Suprapubic skin (tissue), 4 donors: ENCODE measurements around the gene DDRGK1. TPM values are rescaled to one million over a fixed set of nuclear protein-coding genes. Genes with fewer than 3 reads are reported as not detected.

Experiments used
- DNase-seq, 2 donors: peaks; one replicate each; pipeline ENCODE4 v3.0.0-alpha.2; 2019; ENCODE audit warnings: low spot score in 2 of 2
- H3K27ac ChIP-seq: fragments of 200-600 bp; sonication (generic); one replicate; pipeline ENCODE4 v1.5.1; 2019
- H3K27me3 ChIP-seq: fragments of 200-600 bp; sonication (generic); one replicate; pipeline ENCODE4 v1.5.1; 2019
- H3K36me3 ChIP-seq: fragments of 200-600 bp; sonication (generic); one replicate; pipeline ENCODE4 v1.5.1; 2019
- H3K4me1 ChIP-seq: fragments of 200-600 bp; sonication (generic); one replicate; pipeline ENCODE4 v1.5.1; 2019
- H3K4me3 ChIP-seq: fragments of 200-600 bp; sonication (generic); one replicate; pipeline ENCODE4 v1.5.1; 2019; ENCODE audit warnings: mild to moderate bottlenecking
- H3K9me3 ChIP-seq: fragments of 200-600 bp; sonication (generic); one replicate; pipeline ENCODE4 v1.5.1; 2019
- EP300 ChIP-seq: sonication (generic); formaldehyde crosslinking; IDR thresholded peaks from one replicate; pipeline ENCODE4 v1.6.1; 2017; ENCODE audit warnings: antibody characterized with exemption
- POLR2A ChIP-seq, 2 donors: fragments of 450-650 bp; IDR thresholded peaks; one replicate each; pipeline ENCODE4 v1.6.1; 2017; ENCODE audit warnings: antibody characterized with exemption in 2 of 2, mild to moderate bottlenecking in 2 of 2, moderate library complexity in 2 of 2
- POLR2AphosphoS5 ChIP-seq, 3 donors: sonication (generic); formaldehyde crosslinking; IDR thresholded peaks; one replicate each; pipeline ENCODE4 v1.6.1; 2017; ENCODE audit warnings: antibody characterized with exemption in 3 of 3
- WGBS: methylation state at CpG from one replicate; pipeline ENCODE4 v1.1.5; 2018; 5-methylcytosine and 5-hydroxymethylcytosine counted together
- total RNA-seq, 4 donors: library from RNA; depleted of rRNA; stranded (reverse); fragments of >200 nt; gene quantifications; one replicate each; pipeline ENCODE4 v1.1.0, GENCODE V29; 2016
- TF ChIP-seq, protein P1 (sequence below), 2 donors: fragments of 200-600 bp in 1 of 2; fragments of 450-650 bp in 1 of 2; sonication (generic) in 1 of 2; IDR thresholded peaks; one replicate each; pipeline ENCODE4 v1.5.1; 2016 to 2019; ENCODE audit warnings: antibody characterized with exemption in 2 of 2, mild to moderate bottlenecking in 1 of 2, moderate library complexity in 1 of 2

Gene DDRGK1
- total RNA-seq, 4 donors from 2014 or later = 50.0 to 169 (median 55.6) TPM

DNA sequence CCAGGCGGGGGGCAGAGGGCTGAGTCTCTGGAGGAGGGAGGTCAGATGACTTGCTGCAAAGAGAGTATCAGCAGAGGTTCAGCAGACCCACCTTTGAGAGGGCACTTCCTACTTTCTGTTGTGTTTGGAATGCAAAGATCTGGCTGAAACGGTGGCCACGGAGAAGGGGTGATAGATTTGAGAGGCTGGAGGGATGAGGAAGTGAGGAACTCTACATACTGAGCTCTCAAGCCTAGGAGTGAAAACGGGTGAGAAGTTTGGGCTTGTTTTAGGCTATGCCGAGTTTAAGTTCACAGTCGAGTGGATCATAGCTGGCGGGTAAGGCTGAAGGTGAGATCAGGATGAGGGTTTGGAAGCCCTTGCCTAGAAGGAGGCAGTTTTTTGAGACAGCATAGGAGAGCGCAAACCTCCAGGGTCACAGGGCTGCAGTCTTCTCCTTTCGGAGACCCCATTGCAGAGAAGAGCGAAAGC, 4.3 kb upstream of the DDRGK1 start:
- Histone ChIP-seq H3K36me3 (peaks cover 11% of the 10 kb centered on the region), H3K27ac (peak overlapping the region; percentile 80), H3K4me3 (peak overlapping the region; percentile 89), H3K4me1 (peaks cover 19% of the 10 kb centered on the region), H3K9me3 (no peaks in the 10 kb centered on the region), H3K27me3 (no peaks in the 10 kb centered on the region)
- no peak for DNase-seq
- TF ChIP-seq POLR2A (IDR thresholded peaks at IDR 0.05) (no peak), EP300 (peak; percentile 28)
- TF ChIP-seq, protein P1, sequence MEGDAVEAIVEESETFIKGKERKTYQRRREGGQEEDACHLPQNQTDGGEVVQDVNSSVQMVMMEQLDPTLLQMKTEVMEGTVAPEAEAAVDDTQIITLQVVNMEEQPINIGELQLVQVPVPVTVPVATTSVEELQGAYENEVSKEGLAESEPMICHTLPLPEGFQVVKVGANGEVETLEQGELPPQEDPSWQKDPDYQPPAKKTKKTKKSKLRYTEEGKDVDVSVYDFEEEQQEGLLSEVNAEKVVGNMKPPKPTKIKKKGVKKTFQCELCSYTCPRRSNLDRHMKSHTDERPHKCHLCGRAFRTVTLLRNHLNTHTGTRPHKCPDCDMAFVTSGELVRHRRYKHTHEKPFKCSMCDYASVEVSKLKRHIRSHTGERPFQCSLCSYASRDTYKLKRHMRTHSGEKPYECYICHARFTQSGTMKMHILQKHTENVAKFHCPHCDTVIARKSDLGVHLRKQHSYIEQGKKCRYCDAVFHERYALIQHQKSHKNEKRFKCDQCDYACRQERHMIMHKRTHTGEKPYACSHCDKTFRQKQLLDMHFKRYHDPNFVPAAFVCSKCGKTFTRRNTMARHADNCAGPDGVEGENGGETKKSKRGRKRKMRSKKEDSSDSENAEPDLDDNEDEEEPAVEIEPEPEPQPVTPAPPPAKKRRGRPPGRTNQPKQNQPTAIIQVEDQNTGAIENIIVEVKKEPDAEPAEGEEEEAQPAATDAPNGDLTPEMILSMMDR (IDR thresholded peaks at IDR 0.05) = no peak
- WGBS = 4% methylated on average over 10 of the region's 10 CpGs

DNA sequence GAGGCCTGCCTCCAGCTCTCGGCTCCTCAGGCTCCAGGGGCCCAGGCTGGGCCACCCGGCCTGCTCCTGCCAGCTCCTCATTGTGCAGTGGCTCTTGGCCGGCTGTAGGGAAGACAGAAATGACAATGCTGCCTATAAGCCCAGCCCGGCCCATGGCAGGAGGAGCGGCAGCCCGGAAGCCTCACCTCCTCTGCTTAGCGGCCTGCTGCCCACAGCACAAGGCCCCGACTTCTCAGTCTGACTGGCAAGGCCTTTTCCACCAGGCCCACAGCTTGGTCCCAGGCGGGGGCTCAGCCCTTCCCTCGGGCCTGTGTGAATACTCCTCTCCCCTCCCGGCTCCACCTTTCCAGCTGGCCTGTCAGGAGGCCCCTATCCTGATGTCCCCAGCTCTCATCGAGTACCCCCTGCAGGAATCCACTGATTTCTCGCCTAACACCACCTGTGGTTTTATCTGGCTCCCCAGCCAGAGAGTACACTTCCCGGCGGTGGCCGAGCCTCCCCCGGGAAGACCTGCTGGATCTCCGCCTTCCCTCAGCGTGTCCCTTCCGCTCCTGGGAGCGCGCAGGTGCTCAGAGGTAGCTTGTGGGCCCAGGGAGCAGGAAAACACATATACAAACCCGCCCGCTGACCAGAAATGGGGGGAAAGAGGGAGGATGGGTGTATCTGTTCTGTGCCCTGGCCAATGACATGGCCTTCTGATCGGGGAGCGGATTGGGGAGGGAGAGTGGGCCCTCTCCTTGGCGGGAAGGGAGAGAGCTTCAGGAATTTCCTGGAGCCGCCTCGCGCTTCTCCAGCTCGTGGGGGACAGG, 963 bp downstream of the DDRGK1 start:
- WGBS = 17% methylated on average over 31 of the region's 31 CpGs
- Histone ChIP-seq H3K4me3 (peak overlapping the region; percentile 88), H3K27me3 (no peaks in the 10 kb centered on the region), H3K27ac (peak overlapping the region; percentile 87), H3K36me3 (peaks cover 24% of the 10 kb centered on the region), H3K4me1 (peaks cover 21% of the 10 kb centered on the region), H3K9me3 (no peaks in the 10 kb centered on the region)
- no peak for DNase-seq
- TF ChIP-seq POLR2A (IDR thresholded peaks at IDR 0.05) = no peak
- no peak for TF ChIP-seq POLR2AphosphoS5 (IDR thresholded peaks at IDR 0.05)
- no peak for TF ChIP-seq EP300
- TF ChIP-seq, protein P1 (IDR thresholded peaks at IDR 0.05) = no peak

DNA sequence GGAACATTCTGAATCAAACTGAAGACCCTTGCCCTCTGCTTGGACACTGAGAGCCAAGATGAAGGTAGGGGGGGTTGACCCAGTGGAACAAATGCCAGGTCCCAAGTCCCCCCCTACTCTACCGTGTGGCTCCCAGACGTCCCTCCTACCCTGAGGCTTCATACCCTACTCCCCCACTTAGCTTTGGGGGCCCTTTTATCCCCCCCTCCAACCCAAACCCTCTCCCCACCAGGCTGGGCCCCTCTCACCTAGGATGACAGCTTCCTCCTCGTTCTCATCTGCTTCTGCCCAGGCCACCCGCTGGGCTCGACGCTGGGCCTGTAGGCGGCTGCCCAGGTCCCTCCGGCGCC, 1.5 kb downstream of the DDRGK1 start:
- Histone ChIP-seq H3K27me3 (no peaks in the 10 kb centered on the region), H3K27ac (peak overlapping the region; percentile 87), H3K36me3 (peaks cover 24% of the 10 kb centered on the region), H3K4me1 (peaks cover 18% of the 10 kb centered on the region), H3K4me3 (peak overlapping the region; percentile 88), H3K9me3 (no peaks in the 10 kb centered on the region)
- no peak for DNase-seq
- 30% methylated on average over 9 of the region's 9 CpGs for WGBS
- no peak for TF ChIP-seq POLR2A (IDR thresholded peaks at IDR 0.05)
- TF ChIP-seq, protein P1 (IDR thresholded peaks at IDR 0.05) = no peak
- no peak for TF ChIP-seq POLR2AphosphoS5 (IDR thresholded peaks at IDR 0.05)
- no peak for TF ChIP-seq EP300

DNA sequence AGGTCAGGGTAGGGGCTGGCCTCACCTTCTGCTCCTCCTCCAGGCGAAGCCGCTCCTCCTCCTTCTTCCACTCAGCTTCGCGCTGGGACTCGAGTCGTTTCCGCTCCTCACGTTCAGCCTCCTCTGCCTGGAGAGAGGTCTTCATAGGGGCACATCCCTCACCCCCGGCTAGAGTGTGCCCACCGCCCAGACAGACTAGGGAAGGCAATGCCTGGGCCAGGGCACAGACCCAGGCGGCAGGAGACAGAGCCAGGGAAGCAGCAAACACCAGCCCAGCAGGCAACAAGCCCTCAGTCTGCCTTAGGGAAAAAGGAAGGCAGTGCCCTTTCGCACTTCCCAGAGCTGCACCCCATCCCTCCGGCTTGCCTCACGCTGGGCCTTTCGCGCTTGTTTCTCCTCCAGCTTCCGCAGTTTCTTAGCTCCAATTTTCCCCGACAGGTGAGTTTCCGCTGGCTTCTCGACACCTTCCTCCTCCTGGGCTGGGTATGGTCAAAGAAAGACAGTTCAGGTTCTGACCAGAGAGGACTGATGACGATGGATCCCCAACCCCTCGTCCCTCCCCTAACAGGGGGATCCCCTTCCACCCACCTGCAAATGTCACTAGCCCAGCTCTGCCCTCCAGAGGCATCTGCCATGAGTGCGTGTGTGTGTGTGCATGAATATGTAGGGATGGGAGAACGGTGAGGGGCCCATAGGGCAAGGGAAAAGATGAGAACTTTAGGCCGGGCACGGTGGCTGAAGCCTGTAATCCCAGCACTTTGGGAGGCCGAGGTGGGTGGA, 4.3 kb downstream of the DDRGK1 start:
- Histone ChIP-seq H3K4me1 (peaks cover 18% of the 10 kb centered on the region), H3K4me3 (no peak overlapping the region), H3K27me3 (no peaks in the 10 kb centered on the region), H3K27ac (no peak overlapping the region), H3K36me3 (peaks cover 46% of the 10 kb centered on the region), H3K9me3 (no peaks in the 10 kb centered on the region)
- no peak for TF ChIP-seq POLR2AphosphoS5 (IDR thresholded peaks at IDR 0.05)
- TF ChIP-seq POLR2A (IDR thresholded peaks at IDR 0.05) = no peak
- TF ChIP-seq, protein P1 (IDR thresholded peaks at IDR 0.05) = no peak
- TF ChIP-seq EP300 = no peak
- 88% methylated on average over 22 of the region's 27 CpGs for WGBS
- no peak for DNase-seq

- H3K4me3 ChIP-seq = no peak overlapping the region
- WGBS = 63% methylated on average over 2 of the region's 2 CpGs
- H3K27ac ChIP-seq = no peak overlapping the region
- no peaks in the 10 kb centered on the region for H3K27me3 ChIP-seq
- H3K36me3 ChIP-seq = peaks cover 56% of the 10 kb centered on the region
- TF ChIP-seq EP300 (no peak), POLR2AphosphoS5 (IDR thresholded peaks at IDR 0.05) (no peak), POLR2A (IDR thresholded peaks at IDR 0.05) (no peak)
- TF ChIP-seq, protein P1 (IDR thresholded peaks at IDR 0.05) = no peak
- DNase-seq = no peak
- H3K4me1 ChIP-seq = peaks cover 18% of the 10 kb centered on the region
- no peaks in the 10 kb centered on the region for H3K9me3 ChIP-seq
These were observed 5.3 kb downstream of the DDRGK1 start for GRCh38 chr20:3199206-3199605.
